B cell (primary cell): ENCODE measurements around the gene MZB1. TPM values are rescaled to one million over a fixed set of nuclear protein-coding genes. Genes with fewer than 3 reads are reported as not detected.

ENCODE experiments used
- ATAC-seq: fragments of 200-7000 bp; cut with Tn5 transposase; one replicate; pipeline ENCODE4 v1.10.0; 2021; ENCODE audit warnings: low read depth, mild to moderate bottlenecking, moderate number of reproducible peaks, moderate library complexity
- CTCF ChIA-PET: fragments of 350-600 bp; sonication (Branson Sonifier 250); formaldehyde crosslinking; loops from one replicate; lab custom pipeline; 2021; ENCODE audit warnings: antibody characterized with exemption, inconsistent platforms; lab: Charles Lee
- POLR2A ChIA-PET: fragments of 350-600 bp; sonication (Branson Sonifier 250); formaldehyde crosslinking; loops from one replicate; lab custom pipeline; 2021; ENCODE audit warnings: antibody characterized with exemption; lab: Charles Lee
- DNase-seq: peaks from one replicate; pipeline ENCODE4 v3.0.0; 2013
- H2AFZ ChIP-seq: 2 replicates; pipeline ENCODE4 v1.6.1; 2012; ENCODE audit warnings: mild to moderate bottlenecking, low read depth, low read length; ENCODE audit not compliant: insufficient read depth, poor library complexity, severe bottlenecking
- H3K27ac ChIP-seq, 2 donors: 1 replicate in 1 of 2; 2 replicates in 1 of 2; pipeline ENCODE4 v1.5.1; 2012 to 2013; ENCODE audit warnings: low read length in 2 of 2, mild to moderate bottlenecking in 2 of 2, moderate library complexity in 1 of 2
- H3K27me3 ChIP-seq, 4 experiments: fragments of 200-600 bp in 1 of 4; sonication (generic) in 1 of 4; replicated peaks in 1 of 4; 1 replicate in 2 of 4; 2 replicates in 2 of 4; pipeline versions ENCODE4 v1.6.1 to v1.7.0; 2013 to 2016; ENCODE audit warnings: low read length in 3 of 4, mild to moderate bottlenecking in 2 of 4, mixed read lengths in 1 of 4, moderate library complexity in 1 of 4; ENCODE audit not compliant: insufficient read depth in 4 of 4, control insufficient read depth in 3 of 4; ENCODE audit errors: control extremely low read depth in 1 of 4
- H3K36me3 ChIP-seq, 2 experiments: replicated peaks in 1 of 2; 1 replicate in 1 of 2; 2 replicates in 1 of 2; pipeline versions ENCODE4 v1.6.1 to v1.7.1; 2013; ENCODE audit warnings: low read length in 1 of 2; ENCODE audit not compliant: insufficient read depth in 2 of 2, control insufficient read depth in 1 of 2; ENCODE audit errors: control extremely low read depth in 1 of 2, extremely low read depth in 1 of 2
- H3K4me1 ChIP-seq, 2 donors: fragments of 200-600 bp in 1 of 2; sonication (generic) in 1 of 2; 1 replicate in 1 of 2; 2 replicates in 1 of 2; pipeline versions ENCODE4 v1.5.1 to v1.6.1; 2013 to 2017; ENCODE audit warnings: low read length in 2 of 2; ENCODE audit not compliant: control insufficient read depth in 2 of 2, insufficient read depth in 2 of 2
- H3K4me2 ChIP-seq: replicated peaks from 2 replicates; pipeline ENCODE3; 2012; ENCODE audit warnings: mild to moderate bottlenecking, low read depth, low read length; ENCODE audit not compliant: poor library complexity, severe bottlenecking
- H3K4me3 ChIP-seq, 5 experiments: fragments of 200-600 bp in 1 of 5; sonication (generic) in 1 of 5; 1 replicate in 3 of 5; 2 replicates in 2 of 5; pipeline versions ENCODE4 v1.5.1 to v1.7.0; 2011 to 2016; ENCODE audit warnings: low read length in 4 of 5, mild to moderate bottlenecking in 4 of 5, low read depth in 2 of 5, control low read depth in 1 of 5, moderate library complexity in 1 of 5; ENCODE audit not compliant: insufficient read depth in 1 of 5; ENCODE audit errors: control extremely low read depth in 1 of 5, extremely low read depth in 1 of 5
- H3K79me2 ChIP-seq: fragments of 200-600 bp; sonication (generic); one replicate; pipeline ENCODE4 v1.6.0; 2016; ENCODE audit warnings: low read length; ENCODE audit not compliant: control insufficient read depth, insufficient read depth
- H3K9ac ChIP-seq: fragments of 200-600 bp; sonication (generic); 2 replicates; pipeline ENCODE4 v1.6.1; 2017; ENCODE audit warnings: mild to moderate bottlenecking, low read length, moderate library complexity
- H3K9me3 ChIP-seq, 3 donors: one replicate each; pipeline versions ENCODE4 v1.6.1 to v1.7.1; 2013; ENCODE audit warnings: low read length in 2 of 3; ENCODE audit not compliant: control insufficient read depth in 2 of 3, insufficient read depth in 1 of 3; ENCODE audit errors: control extremely low read depth in 1 of 3
- H4K20me1 ChIP-seq: 2 replicates; pipeline ENCODE4 v1.6.0; 2012; ENCODE audit warnings: mild to moderate bottlenecking, low read length; ENCODE audit not compliant: insufficient read depth, control insufficient read depth, poor library complexity, severe bottlenecking
- H3K27ac Mint-ChIP-seq: one replicate; pipeline ENCODE4 v1.8.0; 2021; ENCODE audit warnings: mixed read lengths
- H3K27me3 Mint-ChIP-seq: one replicate; pipeline ENCODE4 v1.8.0; 2021; ENCODE audit warnings: mixed read lengths
- H3K4me1 Mint-ChIP-seq: one replicate; pipeline ENCODE4 v1.8.0; 2021; ENCODE audit warnings: mixed read lengths
- H3K4me3 Mint-ChIP-seq: one replicate; pipeline ENCODE4 v1.8.0; 2021; ENCODE audit warnings: mixed read lengths
- H3K9me3 Mint-ChIP-seq: one replicate; pipeline ENCODE4 v1.8.0; 2022; ENCODE audit warnings: mixed read lengths; ENCODE audit not compliant: insufficient read depth
- CTCF ChIP-seq: fragments of 200-600 bp; IDR thresholded peaks from one replicate; pipeline ENCODE4 v1.8.0; 2022; ENCODE audit warnings: antibody characterized with exemption, mild to moderate bottlenecking
- EZH2 ChIP-seq: IDR thresholded peaks from 2 replicates; pipeline ENCODE4 v1.6.1; 2012; ENCODE audit warnings: borderline replicate concordance, low read depth, mild to moderate bottlenecking, moderate library complexity, low read length; ENCODE audit not compliant: insufficient read depth, poor library complexity, severe bottlenecking
- WGBS: methylation state at CpG from one replicate; pipeline ENCODE4 v1.1.5; 2013; ENCODE audit warnings: missing lambda C conversion rate; ENCODE audit not compliant: insufficient coverage; 5-methylcytosine and 5-hydroxymethylcytosine counted together
- intact Hi-C: fragments of 100-400 bp; cut with micrococcal nuclease; formaldehyde crosslinking; loops from one replicate; pipeline ENCODE4 v1.10.0; 2022
- polyA plus RNA-seq: library from polyadenylated mRNA; depleted of rRNA; stranded (reverse); fragments of >200 nt; gene quantifications from 2 replicates; pipeline ENCODE4 v1.2.3, GENCODE V29; 2012
- total RNA-seq, 2 donors: library from RNA; stranded (reverse); fragments of 120-200 nt in 1 of 2; gene quantifications; 1 replicate in 1 of 2; 2 replicates in 1 of 2; pipeline versions ENCODE4 v1.2.3 to v1.2.4, GENCODE V29; 2013 to 2022

The MZB1 gene
- total and polyA plus RNA-seq, 2 donors (not counting 1 experiment from before 2014, with no cell fraction given), result 72.2 to 306 TPM

GRCh38 chr5:139419226-139420192 is 29.8 kb upstream of the MZB1 start:
- no peak overlapping the region for H3K27ac Mint-ChIP-seq
- H3K4me3 Mint-ChIP-seq, result no peak overlapping the region
- peaks cover 2% of the 10 kb centered on the region for H3K4me1 Mint-ChIP-seq
- ChIA-PET POLR2A (no interaction called here), CTCF (interaction anchor here (0.9 to 8.0 kb wide), 9 partner anchors 10 to 550 kb away, joined by 3 to 168 read pairs (median 5); partner anchors contain the start of gene SPATA24)
- DNase-seq (no peak), ATAC-seq (no peak)
- WGBS, result 65% methylated on average over 3 of the region's 9 CpGs
- no peak for TF ChIP-seq CTCF
- TF ChIP-seq EZH2, result no peak
- Histone ChIP-seq H3K36me3 (peaks cover 0 to 12% of the 10 kb centered on the region in 2 experiments), H4K20me1 (no peaks in the 10 kb centered on the region), H3K4me3 (no peak overlapping the region), H3K79me2 (no peaks in the 10 kb centered on the region), H3K4me2 (no peak overlapping the region), H2AFZ (no peak overlapping the region), H3K4me1 (no peaks in the 10 kb centered on the region), H3K9ac (no peak overlapping the region), H3K27ac (no peak overlapping the region), H3K9me3 (no peaks in the 10 kb centered on the region), H3K27me3 (no peaks in the 10 kb centered on the region)
- H3K9me3 Mint-ChIP-seq, result no peaks in the 10 kb centered on the region
- H3K27me3 Mint-ChIP-seq, result no peaks in the 10 kb centered on the region
- intact Hi-C loops, result loop anchor here (5.0 kb wide), 1 partner anchor 278 kb away; no protein-coding TSS in a partner anchor

- no peaks in the 10 kb centered on the region for H3K79me2 ChIP-seq
- Mint-ChIP-seq H3K4me1 (peaks cover 2% of the 10 kb centered on the region), H3K9me3 (no peaks in the 10 kb centered on the region), H3K27ac (no peak overlapping the region), H3K4me3 (no peak overlapping the region), H3K27me3 (no peaks in the 10 kb centered on the region)
- H3K9me3 ChIP-seq, result no peaks in the 10 kb centered on the region
- H4K20me1 ChIP-seq, result no peaks in the 10 kb centered on the region
- DNase-seq, result no peak
- H3K4me2 ChIP-seq, result no peak overlapping the region
- ChIA-PET POLR2A (no interaction called here), CTCF (interaction anchor here (0.9 to 8.0 kb wide), 3 partner anchors 10 to 550 kb away, joined by 3 to 168 read pairs (median 43); no protein-coding TSS in a partner anchor)
- H2AFZ ChIP-seq, result no peak overlapping the region
- no peak overlapping the region for H3K4me3 ChIP-seq
- WGBS, result no CpG with 5 or more reads among the region's 1 CpG
- H3K27me3 ChIP-seq, result no peaks in the 10 kb centered on the region
- H3K36me3 ChIP-seq, result peaks cover 0 to 12% of the 10 kb centered on the region in 2 experiments
- no peak for ATAC-seq
- H3K27ac ChIP-seq, result no peak overlapping the region
- H3K9ac ChIP-seq, result no peak overlapping the region
- TF ChIP-seq EZH2 (no peak), CTCF (no peak)
- H3K4me1 ChIP-seq, result no peaks in the 10 kb centered on the region
- intact Hi-C loops, result no loop called here
Measured at GRCh38 chr5:139418793-139419192, 29.1 kb upstream of the MZB1 start.
